HEK293 (cell line): ENCODE results near the gene SLC25A25.

ENCODE experiments used
- CTCF ChIA-PET: fragments of 350-600 bp; formaldehyde crosslinking; extraction: SDS; loops from one replicate; lab custom pipeline; 2021; ENCODE audit warnings: antibody characterized with exemption; lab: Yijun Ruan, JAX
- POLR2A ChIA-PET: fragments of 300-600 bp; formaldehyde crosslinking; extraction: SDS; loops from one replicate; lab custom pipeline; 2020; ENCODE audit warnings: antibody characterized with exemption, inconsistent platforms; lab: Yijun Ruan, JAX
- H3K27ac ChIP-seq: fragments of 200-500 bp; sonication (Bioruptor generic); 2 replicates; pipeline ENCODE4 v1.5.1; 2014; ENCODE audit warnings: low read depth, low read length, control low read depth, inconsistent platforms; ENCODE audit errors: extremely low read depth
- H3K36me3 ChIP-seq, 2 experiments: fragments of 200-500 bp in 1 of 2; sonication (Bioruptor generic) in 1 of 2; 1 replicate in 1 of 2; 2 replicates in 1 of 2; pipeline ENCODE4 v1.5.1; 2014 to 2017; ENCODE audit warnings: inconsistent platforms in 2 of 2, low read length in 2 of 2; ENCODE audit not compliant: control insufficient read depth in 2 of 2, insufficient read depth in 1 of 2
- H3K4me1 ChIP-seq: fragments of 200-500 bp; sonication (Bioruptor generic); 2 replicates; pipeline ENCODE4 v1.5.1; 2014; ENCODE audit warnings: mild to moderate bottlenecking, low read length, inconsistent platforms; ENCODE audit not compliant: control insufficient read depth, insufficient read depth
- H3K4me3 ChIP-seq: 2 replicates; pipeline ENCODE4 v1.5.1; 2011; ENCODE audit warnings: low read depth, mild to moderate bottlenecking, control low read depth, low read length, moderate library complexity
- H3K9me3 ChIP-seq: fragments of 200-500 bp; sonication (Bioruptor generic); 2 replicates; pipeline ENCODE4 v1.5.1; 2014; ENCODE audit warnings: low read depth, low read length, inconsistent platforms; ENCODE audit not compliant: control insufficient read depth, insufficient read depth
- GLI2 ChIP-seq: fragments of 450-650 bp; formaldehyde crosslinking; IDR thresholded peaks from 2 replicates; pipeline ENCODE4; 2017; ENCODE audit warnings: missing biosample characterization, missing genetic modification characterization, low read depth, borderline replicate concordance
- GLIS1 ChIP-seq: fragments of 450-650 bp; formaldehyde crosslinking; IDR thresholded peaks from 2 replicates; pipeline ENCODE4 v1.5.1; 2016; ENCODE audit warnings: missing biosample characterization, missing genetic modification characterization
- MYNN ChIP-seq: fragments of 450-650 bp; formaldehyde crosslinking; IDR thresholded peaks from 2 replicates; pipeline ENCODE4 v1.5.1; 2016; ENCODE audit warnings: missing biosample characterization, missing genetic modification characterization, borderline replicate concordance
- SP2 ChIP-seq: fragments of 450-650 bp; formaldehyde crosslinking; IDR thresholded peaks from 2 replicates; pipeline ENCODE4 v1.5.1; 2016; ENCODE audit warnings: missing biosample characterization, missing genetic modification characterization
- TCF7L2 ChIP-seq: IDR thresholded peaks from 2 replicates; pipeline ENCODE4 v1.6.1; 2011; ENCODE audit warnings: low read depth, mild to moderate bottlenecking, inconsistent platforms, low read length, moderate library complexity, borderline replicate concordance
- TRIM28 ChIP-seq: IDR thresholded peaks from 2 replicates; pipeline ENCODE4 v1.6.1; 2011; ENCODE audit warnings: low read length, control low read depth, borderline replicate concordance
- ZFP41 ChIP-seq: fragments of 450-650 bp; formaldehyde crosslinking; IDR thresholded peaks from 2 replicates; pipeline ENCODE4 v1.5.1; 2016; ENCODE audit warnings: missing biosample characterization, missing genetic modification characterization, borderline replicate concordance
- ZNF223 ChIP-seq: fragments of 450-650 bp; formaldehyde crosslinking; IDR thresholded peaks from 2 replicates; pipeline ENCODE4 v1.5.1; 2016; ENCODE audit warnings: missing biosample characterization, missing genetic modification characterization
- ZNF23 ChIP-seq: fragments of 450-650 bp; formaldehyde crosslinking; IDR thresholded peaks from 2 replicates; pipeline ENCODE4 v1.5.1; 2016; ENCODE audit warnings: missing biosample characterization, missing genetic modification characterization, borderline replicate concordance
- ZNF248 ChIP-seq: fragments of 450-650 bp; formaldehyde crosslinking; IDR thresholded peaks from 2 replicates; pipeline ENCODE4 v1.5.1; 2017; ENCODE audit warnings: missing biosample characterization, missing genetic modification characterization
- ZNF335 ChIP-seq: fragments of 450-650 bp; formaldehyde crosslinking; conservative IDR thresholded peaks from 2 replicates; pipeline ENCODE4 v1.5.1; 2016; ENCODE audit warnings: missing biosample characterization, missing genetic modification characterization
- ZNF473 ChIP-seq: fragments of 450-650 bp; formaldehyde crosslinking; IDR thresholded peaks from 2 replicates; pipeline ENCODE4 v1.5.1; 2017; ENCODE audit warnings: missing biosample characterization, missing genetic modification characterization
- ZNF548 ChIP-seq: fragments of 450-650 bp; formaldehyde crosslinking; IDR thresholded peaks from 2 replicates; pipeline ENCODE4 v1.5.1; 2016; ENCODE audit warnings: missing biosample characterization, missing genetic modification characterization
- ZNF571 ChIP-seq: fragments of 450-650 bp; formaldehyde crosslinking; IDR thresholded peaks from 2 replicates; pipeline ENCODE4 v1.5.0; 2017; ENCODE audit warnings: missing biosample characterization, missing genetic modification characterization
- ZNF623 ChIP-seq: fragments of 450-650 bp; formaldehyde crosslinking; IDR thresholded peaks from 2 replicates; pipeline ENCODE4 v1.5.1; 2016; ENCODE audit warnings: missing biosample characterization, missing genetic modification characterization
- ZNF791 ChIP-seq: fragments of 450-650 bp; formaldehyde crosslinking; IDR thresholded peaks from 2 replicates; pipeline ENCODE4 v1.5.1; 2016; ENCODE audit warnings: missing biosample characterization, missing genetic modification characterization
- ZXDB ChIP-seq: fragments of 450-650 bp; formaldehyde crosslinking; IDR thresholded peaks from 2 replicates; pipeline ENCODE4 v1.5.1; 2016; ENCODE audit warnings: missing biosample characterization, missing genetic modification characterization
- TF ChIP-seq, protein P1 (sequence below): fragments of 450-650 bp; IDR thresholded peaks from 2 replicates; pipeline ENCODE4 v1.5.1; 2018; ENCODE audit warnings: missing biosample characterization, mild to moderate bottlenecking, missing genetic modification characterization
- TF ChIP-seq, protein P2 (sequence below): fragments of 450-650 bp; formaldehyde crosslinking; IDR thresholded peaks from 2 replicates; pipeline ENCODE4 v1.5.1; 2016; ENCODE audit warnings: missing biosample characterization, missing genetic modification characterization
- TF ChIP-seq, protein P3 (sequence below): fragments of 450-650 bp; formaldehyde crosslinking; IDR thresholded peaks from 2 replicates; pipeline ENCODE4; 2016; ENCODE audit warnings: missing biosample characterization, missing genetic modification characterization
- TF ChIP-seq, protein P4 (sequence below): fragments of 450-650 bp; formaldehyde crosslinking; IDR thresholded peaks from 2 replicates; pipeline ENCODE4 v1.5.1; 2016; ENCODE audit warnings: missing biosample characterization, missing genetic modification characterization
- TF ChIP-seq, protein P5 (sequence below): fragments of 450-650 bp; formaldehyde crosslinking; IDR thresholded peaks from 2 replicates; pipeline ENCODE4 v1.5.1; 2016; ENCODE audit warnings: missing biosample characterization, missing genetic modification characterization, borderline replicate concordance
- TF ChIP-seq, protein P6 (sequence below): fragments of 450-650 bp; formaldehyde crosslinking; IDR thresholded peaks from 2 replicates; pipeline ENCODE4 v1.5.1; 2016; ENCODE audit warnings: missing biosample characterization, missing genetic modification characterization, low read depth

SLC25A25 gene

DNA sequence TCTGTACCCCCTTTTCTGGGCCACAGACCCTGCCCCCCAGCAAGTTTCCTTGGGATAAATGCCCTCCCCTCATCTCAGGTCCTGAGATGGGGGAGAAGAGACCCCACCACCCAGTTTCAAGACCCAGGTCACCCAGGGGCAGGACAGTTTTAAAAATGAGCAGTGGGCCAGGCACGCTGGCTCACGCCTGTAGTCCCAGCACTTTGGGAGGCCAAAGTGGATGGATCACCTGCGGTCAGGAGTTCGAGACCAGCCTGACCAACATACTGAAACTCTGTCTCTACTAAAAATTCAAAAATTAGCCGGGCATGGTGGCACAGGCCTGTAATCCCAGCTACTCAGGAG lies 53.4 kb downstream of the SLC25A25 start:
- TF ChIP-seq ZXDB (no peak), TCF7L2 (no peak), ZNF335 (tag by site-specific recombination) (no peak), ZNF571 (tag by site-specific recombination) (no peak)
- TF ChIP-seq, protein P1, sequence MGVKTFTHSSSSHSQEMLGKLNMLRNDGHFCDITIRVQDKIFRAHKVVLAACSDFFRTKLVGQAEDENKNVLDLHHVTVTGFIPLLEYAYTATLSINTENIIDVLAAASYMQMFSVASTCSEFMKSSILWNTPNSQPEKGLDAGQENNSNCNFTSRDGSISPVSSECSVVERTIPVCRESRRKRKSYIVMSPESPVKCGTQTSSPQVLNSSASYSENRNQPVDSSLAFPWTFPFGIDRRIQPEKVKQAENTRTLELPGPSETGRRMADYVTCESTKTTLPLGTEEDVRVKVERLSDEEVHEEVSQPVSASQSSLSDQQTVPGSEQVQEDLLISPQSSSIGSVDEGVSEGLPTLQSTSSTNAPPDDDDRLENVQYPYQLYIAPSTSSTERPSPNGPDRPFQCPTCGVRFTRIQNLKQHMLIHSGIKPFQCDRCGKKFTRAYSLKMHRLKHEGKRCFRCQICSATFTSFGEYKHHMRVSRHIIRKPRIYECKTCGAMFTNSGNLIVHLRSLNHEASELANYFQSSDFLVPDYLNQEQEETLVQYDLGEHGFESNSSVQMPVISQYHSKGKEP, result no peak
- TF ChIP-seq, protein P2, sequence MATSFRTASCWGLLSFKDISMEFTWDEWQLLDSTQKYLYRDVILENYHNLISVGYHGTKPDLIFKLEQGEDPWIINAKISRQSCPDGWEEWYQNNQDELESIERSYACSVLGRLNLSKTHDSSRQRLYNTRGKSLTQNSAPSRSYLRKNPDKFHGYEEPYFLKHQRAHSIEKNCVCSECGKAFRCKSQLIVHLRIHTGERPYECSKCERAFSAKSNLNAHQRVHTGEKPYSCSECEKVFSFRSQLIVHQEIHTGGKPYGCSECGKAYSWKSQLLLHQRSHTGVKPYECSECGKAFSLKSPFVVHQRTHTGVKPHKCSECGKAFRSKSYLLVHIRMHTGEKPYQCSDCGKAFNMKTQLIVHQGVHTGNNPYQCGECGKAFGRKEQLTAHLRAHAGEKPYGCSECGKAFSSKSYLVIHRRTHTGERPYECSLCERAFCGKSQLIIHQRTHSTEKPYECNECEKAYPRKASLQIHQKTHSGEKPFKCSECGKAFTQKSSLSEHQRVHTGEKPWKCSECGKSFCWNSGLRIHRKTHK (tag by site-specific recombination), result no peak
- TF ChIP-seq, all 188 proteins: peak for 0
- Histone ChIP-seq H3K9me3 (no peaks in the 10 kb centered on the region), H3K27ac (no peak overlapping the region), H3K36me3 (peaks cover 0 to 56% of the 10 kb centered on the region in 2 experiments; a peak in 2 of 3 replicates), H3K4me3 (no peak overlapping the region), H3K4me1 (no peaks in the 10 kb centered on the region)
- ChIA-PET CTCF (interaction anchor here (0.6 kb wide), 1 partner anchor 13 kb away, joined by 3 read pairs; no protein-coding TSS in a partner anchor), POLR2A (no interaction called here)

DNA sequence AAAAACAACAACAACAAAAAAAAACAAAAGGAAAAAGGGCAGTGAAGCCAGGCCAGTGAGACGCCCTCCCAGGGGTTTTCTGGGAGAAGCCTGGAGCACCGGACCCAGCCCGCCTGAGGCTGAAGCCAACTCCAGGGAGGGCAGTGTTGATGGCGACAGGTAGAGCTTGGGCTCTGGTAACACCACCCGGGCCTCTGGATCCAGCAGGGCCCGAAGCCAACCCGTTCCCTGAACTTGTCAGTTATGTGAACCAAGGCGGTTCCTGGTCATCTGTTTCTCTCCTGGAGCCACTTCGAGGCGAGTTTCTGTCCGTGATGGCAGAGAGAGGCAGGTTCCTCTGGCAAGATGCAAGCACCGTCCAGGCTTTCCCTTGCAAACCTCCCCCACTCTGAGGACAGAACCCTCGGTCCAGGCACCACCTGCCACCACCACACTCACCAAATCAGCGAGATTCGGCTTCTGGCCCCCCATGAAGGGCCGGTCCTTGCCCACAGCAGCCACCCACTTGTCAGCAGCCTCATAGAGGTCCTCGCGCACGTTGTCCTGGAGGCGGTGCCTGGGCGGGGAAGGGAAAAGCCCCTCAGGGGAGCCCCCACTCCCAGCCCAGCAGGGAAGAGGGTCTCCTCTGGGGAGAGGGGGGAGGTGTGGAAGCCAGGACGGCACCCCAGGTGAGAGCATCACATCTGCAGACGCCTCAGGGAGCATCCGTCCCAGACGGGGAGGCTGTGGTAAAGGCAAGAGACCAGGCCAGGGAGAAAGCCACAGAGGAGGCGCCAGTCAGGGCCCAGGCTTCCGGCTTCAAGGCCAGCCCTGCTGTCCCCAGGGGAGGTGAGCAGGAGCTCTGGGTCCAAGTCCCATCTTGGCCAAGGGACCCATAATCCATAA lies 54.1 kb downstream of the SLC25A25 start:
- no peak for TF ChIP-seq ZNF791 (tag by site-specific recombination)
- TF ChIP-seq ZNF248 (tag by site-specific recombination), result no peak
- no peak for TF ChIP-seq ZNF223 (tag by site-specific recombination)
- TF ChIP-seq, protein P3, sequence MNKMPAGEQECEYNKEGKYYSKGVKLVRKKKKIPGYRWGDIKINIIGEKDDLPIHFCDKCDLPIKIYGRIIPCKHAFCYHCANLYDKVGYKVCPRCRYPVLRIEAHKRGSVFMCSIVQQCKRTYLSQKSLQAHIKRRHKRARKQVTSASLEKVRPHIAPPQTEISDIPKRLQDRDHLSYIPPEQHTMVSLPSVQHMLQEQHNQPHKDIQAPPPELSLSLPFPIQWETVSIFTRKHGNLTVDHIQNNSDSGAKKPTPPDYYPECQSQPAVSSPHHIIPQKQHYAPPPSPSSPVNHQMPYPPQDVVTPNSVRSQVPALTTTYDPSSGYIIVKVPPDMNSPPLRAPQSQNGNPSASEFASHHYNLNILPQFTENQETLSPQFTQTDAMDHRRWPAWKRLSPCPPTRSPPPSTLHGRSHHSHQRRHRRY (tag by site-specific recombination), result no peak
- TF ChIP-seq, protein P4, sequence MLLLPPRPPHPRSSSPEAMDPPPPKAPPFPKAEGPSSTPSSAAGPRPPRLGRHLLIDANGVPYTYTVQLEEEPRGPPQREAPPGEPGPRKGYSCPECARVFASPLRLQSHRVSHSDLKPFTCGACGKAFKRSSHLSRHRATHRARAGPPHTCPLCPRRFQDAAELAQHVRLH (tag by site-specific recombination), result no peak
- TF ChIP-seq MYNN (tag by site-specific recombination), result no peak
- TF ChIP-seq, protein P5, sequence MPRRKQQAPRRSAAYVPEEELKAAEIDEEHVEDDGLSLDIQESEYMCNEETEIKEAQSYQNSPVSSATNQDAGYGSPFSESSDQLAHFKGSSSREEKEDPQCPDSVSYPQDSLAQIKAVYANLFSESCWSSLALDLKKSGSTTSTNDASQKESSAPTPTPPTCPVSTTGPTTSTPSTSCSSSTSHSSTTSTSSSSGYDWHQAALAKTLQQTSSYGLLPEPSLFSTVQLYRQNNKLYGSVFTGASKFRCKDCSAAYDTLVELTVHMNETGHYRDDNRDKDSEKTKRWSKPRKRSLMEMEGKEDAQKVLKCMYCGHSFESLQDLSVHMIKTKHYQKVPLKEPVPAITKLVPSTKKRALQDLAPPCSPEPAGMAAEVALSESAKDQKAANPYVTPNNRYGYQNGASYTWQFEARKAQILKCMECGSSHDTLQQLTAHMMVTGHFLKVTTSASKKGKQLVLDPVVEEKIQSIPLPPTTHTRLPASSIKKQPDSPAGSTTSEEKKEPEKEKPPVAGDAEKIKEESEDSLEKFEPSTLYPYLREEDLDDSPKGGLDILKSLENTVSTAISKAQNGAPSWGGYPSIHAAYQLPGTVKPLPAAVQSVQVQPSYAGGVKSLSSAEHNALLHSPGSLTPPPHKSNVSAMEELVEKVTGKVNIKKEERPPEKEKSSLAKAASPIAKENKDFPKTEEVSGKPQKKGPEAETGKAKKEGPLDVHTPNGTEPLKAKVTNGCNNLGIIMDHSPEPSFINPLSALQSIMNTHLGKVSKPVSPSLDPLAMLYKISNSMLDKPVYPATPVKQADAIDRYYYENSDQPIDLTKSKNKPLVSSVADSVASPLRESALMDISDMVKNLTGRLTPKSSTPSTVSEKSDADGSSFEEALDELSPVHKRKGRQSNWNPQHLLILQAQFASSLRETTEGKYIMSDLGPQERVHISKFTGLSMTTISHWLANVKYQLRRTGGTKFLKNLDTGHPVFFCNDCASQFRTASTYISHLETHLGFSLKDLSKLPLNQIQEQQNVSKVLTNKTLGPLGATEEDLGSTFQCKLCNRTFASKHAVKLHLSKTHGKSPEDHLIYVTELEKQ, result no peak
- no peak for TF ChIP-seq TRIM28
- TF ChIP-seq, protein P6, sequence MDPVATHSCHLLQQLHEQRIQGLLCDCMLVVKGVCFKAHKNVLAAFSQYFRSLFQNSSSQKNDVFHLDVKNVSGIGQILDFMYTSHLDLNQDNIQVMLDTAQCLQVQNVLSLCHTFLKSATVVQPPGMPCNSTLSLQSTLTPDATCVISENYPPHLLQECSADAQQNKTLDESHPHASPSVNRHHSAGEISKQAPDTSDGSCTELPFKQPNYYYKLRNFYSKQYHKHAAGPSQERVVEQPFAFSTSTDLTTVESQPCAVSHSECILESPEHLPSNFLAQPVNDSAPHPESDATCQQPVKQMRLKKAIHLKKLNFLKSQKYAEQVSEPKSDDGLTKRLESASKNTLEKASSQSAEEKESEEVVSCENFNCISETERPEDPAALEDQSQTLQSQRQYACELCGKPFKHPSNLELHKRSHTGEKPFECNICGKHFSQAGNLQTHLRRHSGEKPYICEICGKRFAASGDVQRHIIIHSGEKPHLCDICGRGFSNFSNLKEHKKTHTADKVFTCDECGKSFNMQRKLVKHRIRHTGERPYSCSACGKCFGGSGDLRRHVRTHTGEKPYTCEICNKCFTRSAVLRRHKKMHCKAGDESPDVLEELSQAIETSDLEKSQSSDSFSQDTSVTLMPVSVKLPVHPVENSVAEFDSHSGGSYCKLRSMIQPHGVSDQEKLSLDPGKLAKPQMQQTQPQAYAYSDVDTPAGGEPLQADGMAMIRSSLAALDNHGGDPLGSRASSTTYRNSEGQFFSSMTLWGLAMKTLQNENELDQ (tag by site-specific recombination), result no peak
- no peak for TF ChIP-seq ZNF571 (tag by site-specific recombination)
- TF ChIP-seq SP2 (tag by site-specific recombination), result no peak
- TF ChIP-seq ZNF473 (tag by site-specific recombination), result no peak
- no peak for TF ChIP-seq GLIS1
- no peak for TF ChIP-seq ZNF23 (tag by site-specific recombination)
- TF ChIP-seq GLI2 (tag by site-specific recombination), result no peak
- TF ChIP-seq ZFP41 (tag by site-specific recombination), result no peak
- no peak for TF ChIP-seq ZNF623 (tag by site-specific recombination)
- TF ChIP-seq ZNF548 (tag by site-specific recombination), result no peak

More for the DNA sequence above, 54.1 kb downstream of the SLC25A25 start:
- peaks cover 0 to 56% of the 10 kb centered on the region in 2 experiments; a peak in 2 of 3 replicates for H3K36me3 ChIP-seq
- no peak overlapping the region for H3K27ac ChIP-seq
- CTCF ChIA-PET, result interaction anchor here (0.6 kb wide), 1 partner anchor 13 kb away, joined by 3 read pairs; no protein-coding TSS in a partner anchor
- no peaks in the 10 kb centered on the region for H3K9me3 ChIP-seq
- H3K4me1 ChIP-seq, result no peaks in the 10 kb centered on the region
- POLR2A ChIA-PET, result no interaction called here
- no peak overlapping the region for H3K4me3 ChIP-seq
